GM19043 (cell line): ENCODE results near the gene MRPL24.
"Not testable (repeated sequence)": the region's sequence is repeated elsewhere in the genome, so short reads cannot be mapped to it uniquely, and the experiment has no call there.

ENCODE experiments used
- ATAC-seq: cut with Tn5 transposase; IDR thresholded peaks from one replicate; pipeline ENCODE4 v1.9.1; 2021; ENCODE audit warnings: low read depth; ENCODE audit not compliant: unreplicated experiment

Gene MRPL24

GRCh38 chr1:156760796-156761104, 19.9 kb upstream of the MRPL24 start:
- ATAC-seq = no peak

DNA sequence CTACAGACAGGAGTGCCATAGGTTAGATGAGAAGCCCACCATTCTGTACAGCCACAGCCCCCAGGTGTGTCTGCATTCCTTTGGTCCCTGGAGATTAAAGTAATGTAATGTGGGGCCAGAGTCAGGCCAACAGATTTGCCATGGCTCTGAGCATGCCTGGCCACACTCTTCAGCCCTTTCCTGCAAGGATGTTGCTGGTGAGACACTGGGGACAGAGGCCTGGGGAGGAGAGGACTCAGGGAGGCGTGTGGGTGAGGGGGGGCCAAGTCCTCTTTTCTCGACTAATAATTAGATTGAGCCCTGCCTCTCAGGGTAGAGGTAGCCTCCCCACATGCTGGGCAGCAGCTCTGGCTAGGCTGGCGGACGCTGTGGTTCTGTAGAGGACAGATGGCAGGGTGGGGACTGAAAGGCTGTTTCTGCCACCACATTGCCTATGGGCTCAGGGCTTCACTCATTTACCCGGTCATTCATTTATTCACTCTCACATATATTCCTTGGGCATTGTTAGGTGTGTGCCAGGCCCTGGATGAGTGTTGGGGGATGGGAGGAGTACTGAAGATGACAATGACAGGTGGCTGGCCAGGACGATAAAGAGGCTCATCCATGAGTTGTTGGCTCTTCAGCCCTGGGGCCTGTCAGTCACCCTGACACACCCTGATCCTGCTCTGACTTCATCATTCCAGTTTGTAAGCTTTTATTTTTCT, 19.4 kb upstream of the MRPL24 start:
- no peak for ATAC-seq

GRCh38 chr1:156757572-156758253, 16.8 kb upstream of the MRPL24 start:
- not testable (repeated sequence) for ATAC-seq

GRCh38 chr1:156756355-156756754, 15.5 kb upstream of the MRPL24 start:
- no peak for ATAC-seq

- ATAC-seq = no peak
Measured at GRCh38 chr1:156755527-156755950, 14.7 kb upstream of the MRPL24 start.

GRCh38 chr1:156754219-156754618, 13.3 kb upstream of the MRPL24 start:
- ATAC-seq = no peak

DNA sequence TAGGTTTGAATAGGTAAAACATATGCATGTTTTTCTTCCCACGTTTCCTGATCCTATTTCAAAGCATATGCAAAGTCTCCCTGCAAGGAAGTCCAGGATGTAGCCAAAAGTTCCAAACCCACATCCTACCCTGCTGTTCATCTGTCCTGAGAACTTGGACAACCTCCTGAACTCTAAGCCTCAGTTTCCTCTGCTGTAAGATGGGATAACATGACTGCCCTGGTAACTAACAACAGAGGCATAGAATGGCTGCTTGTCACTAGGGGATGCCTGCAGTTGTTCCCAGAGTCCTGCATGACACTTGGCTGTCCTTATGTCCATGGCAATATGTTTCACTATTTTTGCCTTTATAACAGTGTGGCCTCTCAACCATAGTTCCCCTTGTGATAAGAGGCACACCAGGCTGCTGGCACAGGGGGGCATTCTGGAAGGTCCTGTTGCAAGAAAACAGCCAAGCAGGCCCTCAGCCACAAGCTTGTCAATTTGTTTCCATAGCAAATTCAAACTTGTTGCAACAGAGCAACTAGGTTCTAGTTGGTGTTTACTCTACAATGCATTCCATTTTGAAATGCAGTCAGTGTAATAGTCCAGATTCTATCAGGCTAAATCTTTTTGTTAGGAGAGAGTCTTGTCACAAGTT, 12.1 kb upstream of the MRPL24 start:
- no peak for ATAC-seq

DNA sequence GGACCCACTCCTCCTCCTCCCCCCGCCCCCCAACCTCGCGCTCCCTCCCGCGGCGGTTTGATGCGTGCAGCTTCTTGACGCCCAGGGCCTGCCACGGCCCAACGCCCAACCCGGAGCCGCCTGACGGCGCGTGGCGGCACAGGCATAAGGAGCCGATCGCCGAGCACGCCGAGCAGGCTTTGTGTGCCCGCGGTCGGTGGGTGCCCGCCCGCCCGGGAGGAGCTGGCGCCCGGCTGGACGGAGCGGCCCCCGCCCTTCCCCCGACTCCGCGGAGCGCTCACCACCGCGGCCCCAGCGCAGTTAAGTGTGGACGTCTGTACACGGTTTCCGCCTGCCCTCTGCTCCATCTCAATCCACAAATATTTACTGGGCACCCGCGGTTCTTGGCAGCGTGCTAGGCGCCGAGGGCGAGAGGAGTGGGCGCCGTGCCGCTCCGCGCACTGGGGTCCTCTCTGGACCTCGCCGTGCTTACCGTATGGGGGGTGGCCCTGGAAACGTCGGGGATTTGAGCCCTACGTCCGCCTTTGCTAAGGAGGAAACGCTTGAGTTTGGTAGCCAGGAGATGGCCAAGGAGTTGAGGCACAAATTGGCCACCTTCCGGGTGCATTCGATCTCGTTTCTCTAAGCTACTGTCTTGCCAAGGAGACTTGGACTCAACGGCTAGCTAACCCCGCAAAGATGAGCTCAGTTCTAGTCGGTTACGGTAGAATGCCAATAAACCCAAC, 11.0 kb upstream of the MRPL24 start:
- peak; percentile 62 for ATAC-seq

DNA sequence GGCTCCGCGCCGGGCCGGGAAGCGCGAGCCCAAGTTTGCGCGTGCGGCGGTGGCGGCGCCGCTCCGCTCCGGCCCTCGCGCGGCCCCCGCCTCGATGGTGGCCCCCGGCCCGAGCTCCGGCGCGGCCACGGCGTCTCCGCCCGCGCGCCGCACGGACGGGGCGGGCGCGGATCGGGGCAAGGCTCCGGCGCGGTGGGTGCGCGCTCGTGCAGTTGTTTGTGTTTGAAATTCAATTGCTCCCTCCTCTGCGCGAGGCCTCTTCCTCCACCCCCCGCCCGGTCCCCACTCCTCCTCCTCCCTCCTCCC, 10.5 kb upstream of the MRPL24 start, which contains the start of gene HDGF:
Gene HDGF (minus strand): TSS at position 225 of the 306 bp plus-strand sequence. CDS start 246 bp downstream, outside the sequence.
- ATAC-seq = no peak

- ATAC-seq = peak; percentile 13
Measured at GRCh38 chr1:156750711-156751450, 10.0 kb upstream of the MRPL24 start.

GRCh38 chr1:156750191-156750672, 9.3 kb upstream of the MRPL24 start:
- ATAC-seq = no peak

DNA sequence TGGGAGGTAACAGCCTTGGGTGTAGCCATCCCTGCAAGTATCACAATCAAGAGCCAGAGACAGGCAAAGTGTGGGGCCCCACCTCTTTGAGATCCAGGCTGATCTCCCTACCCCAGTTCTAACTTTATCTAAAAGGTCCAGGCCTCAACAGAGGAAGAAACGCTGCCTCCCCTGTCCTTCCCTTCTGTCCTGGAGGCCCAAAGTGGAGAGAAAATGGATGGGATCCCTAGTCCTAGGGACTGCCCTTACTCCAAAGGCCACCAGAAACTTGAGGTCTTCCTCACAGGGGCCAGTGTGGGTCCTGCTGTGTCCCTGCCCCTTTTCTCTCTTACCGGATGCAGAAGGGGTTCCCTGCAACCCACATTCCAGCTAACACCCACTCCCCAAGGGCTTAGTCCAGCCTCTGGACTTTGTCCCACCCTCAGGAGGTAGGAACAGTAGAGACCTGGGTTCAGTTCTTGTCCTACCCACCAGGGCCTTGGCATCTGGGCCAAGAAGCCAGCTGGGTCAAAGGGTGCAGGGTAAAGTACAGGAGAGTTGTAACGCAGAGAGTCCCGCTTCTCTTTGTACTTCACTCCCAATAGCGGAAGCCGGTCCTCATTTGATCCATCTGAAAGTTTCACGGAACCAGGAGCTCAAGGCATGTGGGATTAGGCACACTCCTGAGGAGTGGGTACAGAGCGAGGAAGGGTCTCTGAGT, 8.7 kb upstream of the MRPL24 start:
- ATAC-seq = no peak

GRCh38 chr1:156748670-156749418, 8.0 kb upstream of the MRPL24 start:
- ATAC-seq = no peak

GRCh38 chr1:156747742-156748669, 7.1 kb upstream of the MRPL24 start:
- no peak for ATAC-seq

- ATAC-seq = no peak
Measured at GRCh38 chr1:156746728-156747631, 6.1 kb upstream of the MRPL24 start.

GRCh38 chr1:156746406-156746727, 5.5 kb upstream of the MRPL24 start:
- no peak for ATAC-seq

DNA sequence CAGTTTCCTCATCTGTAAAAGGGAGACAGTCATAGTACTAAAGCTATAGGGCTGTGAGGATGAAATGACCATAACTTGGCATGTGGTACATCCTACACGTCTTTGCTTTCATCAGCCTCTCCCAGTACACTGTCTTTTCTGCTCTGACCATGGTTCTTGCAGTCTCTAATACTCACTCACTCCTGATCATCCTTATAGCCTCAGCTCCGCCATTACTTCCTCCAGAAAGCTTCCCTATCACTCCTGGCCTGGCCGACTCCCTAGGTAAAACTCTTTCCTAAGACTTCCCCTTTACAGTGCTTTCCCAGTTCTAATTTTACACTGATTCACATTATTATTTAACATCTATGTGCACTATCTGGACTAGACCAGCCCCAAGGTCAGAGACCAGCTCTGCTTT, 5.0 kb upstream of the MRPL24 start:
- ATAC-seq = no peak
